Measurements from ENCODE around the gene SYPL1.

Gene SYPL1

DNA sequence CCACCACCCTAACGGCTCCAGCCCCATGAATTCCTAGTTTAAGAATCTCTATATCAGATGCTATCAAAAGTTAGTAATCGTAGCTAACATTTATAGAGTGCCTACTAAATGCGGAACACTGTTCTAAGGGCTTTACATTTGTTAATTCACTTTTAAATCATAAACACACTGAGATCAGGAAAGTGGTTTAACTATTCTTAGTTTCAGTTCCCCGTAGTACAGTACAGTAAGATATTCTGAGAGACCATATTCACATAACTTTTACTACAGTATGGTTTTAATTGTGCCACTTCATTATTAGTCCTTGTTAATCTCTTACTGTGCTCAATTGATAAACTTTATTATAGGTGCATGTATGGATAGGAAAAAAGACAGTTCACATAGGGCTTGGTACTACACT, 22.5 kb downstream of the SYPL1 start:
- no peak for DNase-seq

DNA sequence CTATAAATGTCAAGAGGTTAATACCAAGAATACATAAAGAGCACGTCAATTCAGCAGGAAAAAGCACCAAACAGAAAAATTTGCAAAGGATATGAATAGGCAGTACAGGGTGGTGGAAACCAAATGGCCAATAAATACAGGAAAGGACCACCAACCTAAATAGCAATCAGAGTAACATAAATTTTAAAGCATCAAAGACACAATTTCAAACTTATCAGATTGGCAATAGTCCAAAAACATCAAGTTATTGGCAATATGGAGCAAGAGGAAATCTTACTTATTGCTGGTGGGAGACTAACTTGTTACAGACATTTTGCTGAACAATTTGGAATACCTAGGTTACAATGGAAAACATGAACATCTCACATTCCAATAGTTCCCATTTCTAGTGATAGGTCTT, 24.1 kb downstream of the SYPL1 start:
- no peak for DNase-seq

DNA sequence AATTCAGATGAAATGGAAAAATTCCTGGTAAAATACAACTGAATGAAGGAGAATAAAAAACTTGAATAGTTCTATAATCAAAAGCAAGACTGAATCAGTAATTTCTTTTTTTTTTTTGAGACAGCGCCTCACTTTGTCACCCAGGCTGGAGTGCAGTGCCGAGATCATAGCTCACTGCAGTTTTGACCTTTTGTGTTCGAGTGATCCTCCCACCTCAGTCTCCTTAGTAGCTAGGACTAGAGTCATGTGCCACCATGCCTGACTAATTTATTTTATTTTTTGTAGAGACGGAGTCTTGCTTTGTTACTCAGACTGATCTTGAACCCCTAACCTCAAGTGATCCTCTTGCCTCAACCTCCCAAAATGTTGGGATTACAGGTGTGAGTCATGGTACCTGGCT, 26.1 kb downstream of the SYPL1 start:
- DNase-seq: no peak

DNA sequence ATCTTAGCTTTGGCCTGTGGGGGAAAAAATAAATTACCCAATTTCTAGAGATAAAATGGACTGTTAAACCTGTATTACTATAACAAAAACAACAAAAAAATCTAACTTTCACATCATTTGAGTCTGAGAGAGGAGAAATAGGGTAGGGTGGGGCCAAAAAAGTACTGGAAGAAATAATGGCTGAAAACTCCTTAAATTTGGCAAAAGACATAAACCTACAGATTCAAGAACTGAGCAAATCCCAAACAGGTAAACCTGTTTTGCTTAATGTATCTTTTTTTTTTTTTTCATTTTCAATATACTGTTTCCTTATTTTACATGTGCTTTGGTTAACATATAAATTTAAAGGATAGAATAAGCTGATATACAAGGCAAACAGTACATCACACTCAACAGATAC, 27.1 kb downstream of the SYPL1 start:
- no peak for DNase-seq

DNA sequence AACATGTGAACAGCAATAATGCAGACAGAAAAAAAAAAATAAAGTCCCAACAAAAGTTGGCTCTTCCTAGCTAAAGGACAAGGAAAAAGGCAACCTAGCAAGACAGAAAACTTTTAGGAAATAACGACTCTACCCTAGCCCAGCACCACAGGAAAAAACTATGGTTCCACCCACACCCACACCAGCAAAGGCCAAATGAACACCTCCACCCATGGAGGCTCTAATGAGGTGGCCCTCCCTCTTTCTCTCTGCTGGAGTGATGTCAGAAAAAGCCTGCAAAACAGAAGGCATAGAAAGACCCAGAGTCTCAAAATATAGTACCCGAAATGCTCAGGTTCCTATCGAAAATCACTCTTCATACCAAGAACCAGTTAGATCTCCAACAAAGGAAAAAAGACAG, 28.4 kb downstream of the SYPL1 start:
- DNase-seq: no peak

DNA sequence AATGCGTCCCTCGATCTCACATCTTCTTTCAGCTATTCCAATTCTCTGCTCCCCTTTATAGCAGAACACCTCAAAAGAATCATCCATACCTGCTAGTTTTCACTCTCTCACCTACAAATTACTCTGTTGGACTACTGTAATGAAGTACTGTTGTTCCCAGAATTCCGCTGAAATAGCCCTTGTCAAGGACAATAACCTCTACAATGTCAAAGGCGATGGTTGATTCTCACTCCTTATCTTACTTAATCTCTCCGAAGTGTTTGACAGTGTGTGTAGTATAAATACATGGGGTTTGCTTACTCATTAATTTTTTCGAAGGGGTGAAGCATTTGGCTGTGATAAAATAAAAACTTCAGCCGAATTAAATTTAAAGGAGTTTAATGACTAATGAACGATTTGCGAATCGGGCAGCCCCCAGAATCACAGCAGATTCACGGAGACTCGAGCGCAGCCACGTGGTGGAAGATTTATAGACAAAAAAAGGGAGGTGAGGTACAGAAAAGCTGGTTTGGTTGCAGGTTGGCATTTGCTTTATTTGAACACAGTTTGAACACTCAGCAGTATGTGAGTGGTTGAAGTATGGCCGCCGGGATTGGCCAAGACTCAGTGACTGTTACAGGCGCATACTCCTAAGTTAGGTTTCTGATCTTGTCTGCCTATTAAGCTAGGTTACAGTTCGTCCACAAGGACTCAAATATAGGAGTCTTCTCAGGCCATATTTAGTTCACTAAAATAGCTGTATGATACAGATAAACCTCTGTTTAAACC, 29.8 kb downstream of the SYPL1 start:
- no peak for DNase-seq

DNA sequence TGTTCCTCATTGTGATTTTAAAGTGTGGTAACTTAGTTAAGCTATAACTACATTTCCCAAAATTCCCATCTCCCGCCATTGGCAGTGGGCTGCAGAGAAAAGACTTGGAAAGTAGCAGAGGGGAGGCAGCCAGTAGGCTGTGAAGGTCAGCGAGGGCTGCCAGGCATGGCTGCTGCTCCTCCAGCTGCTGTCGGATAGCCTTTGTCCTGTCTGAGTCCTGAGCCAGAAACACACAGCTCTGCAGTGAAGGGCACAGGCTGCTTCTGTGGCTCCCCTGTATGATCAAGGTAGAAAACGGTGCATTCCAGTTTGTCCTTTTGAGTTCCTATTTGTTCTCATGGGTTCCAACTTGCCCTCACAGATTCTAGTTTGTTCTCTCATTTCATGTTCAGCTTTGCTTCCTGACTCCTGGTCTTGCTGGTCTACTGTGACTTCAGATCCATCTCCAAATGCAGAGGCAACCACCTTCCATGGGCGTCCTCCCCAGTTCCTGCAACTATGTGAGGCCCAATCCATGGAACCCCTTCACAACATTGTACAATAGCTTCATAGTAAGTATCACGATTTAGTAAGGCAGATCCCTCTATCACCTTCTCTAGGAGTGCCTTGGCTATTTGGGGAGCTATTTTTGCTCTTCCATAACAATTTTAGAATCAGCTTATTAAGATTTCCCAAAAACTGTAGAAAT, 31.7 kb downstream of the SYPL1 start:
- DNase-seq: no peak

DNA sequence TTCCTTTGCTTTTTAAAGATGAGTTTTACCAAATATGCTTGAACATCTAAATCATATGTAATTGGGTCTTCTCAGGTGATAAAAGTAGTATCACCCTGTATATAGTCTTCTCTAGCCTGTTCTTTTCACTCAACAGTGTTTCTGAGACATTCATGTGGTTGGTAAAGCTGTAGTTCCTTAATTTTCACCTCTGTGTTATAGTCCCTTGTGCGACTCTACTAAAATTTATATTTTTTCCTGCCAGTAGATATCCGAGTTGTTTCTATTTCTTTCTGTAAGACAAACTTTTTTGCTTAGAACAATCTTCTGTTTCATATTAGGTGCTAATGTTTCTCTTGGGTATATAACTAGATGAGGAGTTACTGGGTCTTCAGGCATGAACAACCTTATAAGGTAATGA, 35.6 kb downstream of the SYPL1 start:
- no peak for DNase-seq

DNA sequence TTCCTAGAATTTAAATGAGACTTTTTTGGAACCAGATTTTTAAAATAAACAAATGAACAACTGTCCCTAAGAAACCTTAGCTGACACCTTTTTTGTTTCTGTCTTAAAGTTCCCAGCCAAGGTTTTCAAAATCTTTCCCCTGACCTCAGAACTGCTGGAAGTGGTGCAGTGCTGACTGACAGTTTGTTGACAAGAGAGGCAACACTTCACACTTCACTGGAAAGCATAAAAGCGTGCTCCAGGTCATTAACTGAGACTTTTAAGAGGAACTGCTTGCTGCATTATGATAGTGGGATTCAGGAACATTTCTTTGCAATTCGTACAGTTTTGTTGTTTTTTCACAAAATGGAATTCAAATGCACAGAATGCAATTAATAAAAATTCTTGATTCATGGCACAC, 36.2 kb downstream of the SYPL1 start:
- no peak for DNase-seq

DNA sequence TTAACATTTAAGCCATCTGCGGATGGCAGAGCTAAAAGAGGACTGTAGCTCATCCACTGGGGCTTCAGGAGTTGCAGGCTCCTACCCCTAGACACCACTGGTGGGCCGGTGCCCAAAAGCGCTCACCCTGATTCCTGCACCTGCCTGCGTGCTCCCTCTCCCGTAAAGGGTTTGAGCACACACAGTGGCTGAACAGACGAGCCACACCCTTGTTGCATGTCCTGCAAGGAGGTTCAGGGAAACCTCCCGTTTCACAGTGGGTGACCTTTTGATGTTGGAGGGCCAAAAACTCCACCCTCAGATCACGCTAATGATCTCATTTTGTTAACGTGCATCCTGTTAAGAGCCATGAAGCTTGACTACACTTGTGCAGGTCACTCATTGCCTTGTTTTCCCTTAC, 37.9 kb downstream of the SYPL1 start:
- DNase-seq: no peak

DNA sequence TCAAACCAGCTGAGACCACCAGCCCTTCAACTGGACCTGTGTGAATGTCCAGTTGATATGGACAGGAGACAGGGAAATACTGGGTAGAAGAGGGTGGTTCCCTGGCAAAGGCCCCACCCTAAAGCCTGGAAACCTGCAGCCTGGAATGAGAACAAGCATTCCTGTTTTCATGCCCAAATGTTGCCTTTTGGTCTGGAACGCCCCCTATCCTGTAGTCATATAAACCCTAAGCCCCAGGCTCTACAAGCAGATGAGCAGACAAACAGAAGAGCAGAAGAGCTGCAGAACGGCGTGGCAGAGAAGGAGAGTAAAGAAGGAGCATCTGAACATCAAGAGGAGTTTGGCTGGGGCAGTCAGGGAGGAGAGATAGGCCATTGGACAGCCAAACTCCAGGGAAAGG, 38.4 kb downstream of the SYPL1 start:
- no peak for DNase-seq

DNA sequence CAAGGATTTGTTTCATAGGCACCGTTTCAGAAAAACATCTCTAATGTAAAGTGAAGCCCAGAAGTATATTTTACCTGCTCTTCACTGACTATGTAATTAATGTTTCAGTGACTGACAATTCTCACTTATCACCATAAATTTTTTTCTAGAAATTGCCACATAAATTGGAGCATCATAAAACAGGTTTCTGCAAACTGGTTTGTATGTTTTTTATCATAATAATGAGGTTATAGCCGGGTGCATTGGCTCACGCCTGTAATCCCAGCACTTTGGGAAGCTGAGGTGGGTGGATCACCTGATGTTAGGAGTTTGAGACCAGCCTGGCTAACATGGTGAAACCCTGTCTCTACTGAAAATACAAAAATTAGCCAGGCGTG, 39.4 kb downstream of the SYPL1 start:
- no peak for DNase-seq

DNA sequence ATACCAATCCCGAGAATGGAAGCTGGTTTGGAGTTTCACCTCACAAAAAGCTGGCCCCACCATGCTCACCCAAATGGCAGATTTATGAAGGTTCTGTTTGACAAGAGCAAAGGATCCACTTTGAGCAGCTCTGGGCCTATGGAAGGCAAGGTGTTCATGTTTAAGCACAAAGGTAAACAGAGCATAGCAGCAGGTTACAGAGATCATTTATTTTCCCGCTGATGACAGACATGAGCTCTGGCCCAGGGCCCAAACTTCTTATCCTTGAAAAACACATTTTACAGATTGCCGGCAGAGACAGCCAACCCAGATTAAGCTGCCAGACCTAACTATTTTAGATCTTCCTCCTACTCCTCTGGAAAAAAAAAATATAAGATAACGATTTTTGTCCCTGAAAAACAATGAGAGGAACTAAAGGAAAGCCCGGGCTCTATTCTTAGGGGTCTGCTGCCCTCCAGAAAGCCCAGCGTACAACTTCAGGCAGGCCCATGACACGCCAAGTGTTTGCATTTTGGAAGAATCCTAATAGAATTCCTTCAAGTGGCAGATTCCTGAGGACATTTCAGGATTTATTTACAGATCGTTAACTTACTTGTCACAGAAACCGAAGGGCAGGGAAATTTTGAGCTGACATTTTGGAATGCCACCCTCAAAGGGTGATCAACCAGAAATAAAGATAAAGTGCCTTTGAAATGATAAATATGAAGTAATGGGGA, 40.0 kb downstream of the SYPL1 start:
- DNase-seq: peak; percentile 78

DNA sequence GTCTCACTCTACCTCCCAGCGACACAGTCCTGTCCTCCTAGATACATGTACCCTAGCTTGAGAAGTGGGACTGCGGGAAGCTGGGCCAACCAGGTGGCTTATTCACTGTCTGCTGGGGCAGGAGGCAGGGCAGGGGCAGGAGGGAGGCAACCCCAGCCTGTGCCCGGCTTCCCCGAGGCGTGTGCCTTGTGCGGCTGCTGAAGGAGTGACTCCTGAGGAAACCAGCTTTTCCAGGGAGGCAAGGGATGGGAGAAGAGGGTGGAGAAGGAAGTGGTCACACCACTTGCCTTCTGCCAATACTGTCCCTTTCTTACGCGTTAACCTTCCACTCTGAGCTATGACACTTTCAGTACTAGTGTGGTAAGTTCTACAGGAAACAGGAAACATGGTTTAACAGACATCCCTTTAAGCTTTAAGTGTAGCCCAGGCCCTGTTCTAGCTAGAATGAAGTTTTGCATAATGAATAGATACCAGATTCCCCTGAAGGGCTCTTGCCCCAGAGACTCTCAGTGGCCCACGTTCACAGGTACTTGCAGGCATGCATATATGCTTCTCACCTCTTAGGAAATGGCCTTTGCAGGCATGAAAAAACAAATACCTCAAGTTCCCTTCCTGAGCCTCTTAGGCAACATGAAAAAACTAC, 40.6 kb downstream of the SYPL1 start:
- no peak for DNase-seq

DNA sequence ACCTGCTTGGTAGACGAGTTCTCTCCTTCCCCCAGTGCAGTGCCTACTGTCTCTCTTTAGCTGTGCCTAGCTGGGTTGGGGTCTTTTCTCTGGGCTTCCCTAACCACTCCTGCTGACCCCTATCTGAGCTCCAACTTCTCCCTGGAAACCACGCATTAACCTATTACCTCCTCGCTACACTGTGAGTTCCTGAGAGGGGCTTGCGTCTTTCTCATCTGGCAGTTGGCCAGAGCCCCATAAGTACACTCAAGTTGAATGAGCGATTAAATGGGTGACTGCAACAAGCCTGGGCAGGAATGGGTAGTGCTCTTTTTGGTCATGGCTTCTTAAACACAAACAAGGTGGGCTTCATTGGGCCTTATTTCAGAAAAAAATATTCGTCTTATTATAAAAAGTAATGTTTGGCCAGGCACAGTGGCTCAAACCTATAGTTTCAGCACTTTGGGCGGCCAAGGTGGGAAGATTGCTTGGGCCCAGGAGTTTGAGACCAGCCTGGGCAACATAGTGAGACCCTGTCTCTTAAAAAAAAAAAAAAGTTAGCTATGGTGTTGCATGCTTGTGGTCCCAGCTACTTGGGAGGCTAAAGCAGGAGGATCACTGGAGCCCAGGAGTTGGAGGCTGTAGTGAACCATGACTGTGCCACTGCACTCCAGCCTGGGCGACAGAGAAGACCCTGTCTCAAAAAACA, 41.4 kb downstream of the SYPL1 start:
- peak; percentile 69 for DNase-seq

DNA sequence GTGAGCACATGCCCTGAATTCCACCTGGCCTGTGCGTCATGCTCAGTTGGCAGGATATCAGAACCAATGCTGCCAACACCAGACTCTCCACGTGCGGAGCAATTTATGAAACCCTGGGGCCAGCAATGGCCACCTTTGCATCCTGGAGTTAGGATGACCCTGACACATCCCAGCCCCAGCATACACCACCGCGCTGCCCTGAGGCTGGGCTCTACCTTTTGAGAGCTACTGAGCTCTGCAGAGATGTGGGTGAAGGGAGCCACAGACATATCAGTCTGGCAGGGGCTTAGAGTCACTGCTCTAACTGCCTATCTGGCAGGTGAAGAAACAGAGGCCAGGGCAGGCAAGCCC, 41.9 kb downstream of the SYPL1 start:
- DNase-seq: no peak

DNA sequence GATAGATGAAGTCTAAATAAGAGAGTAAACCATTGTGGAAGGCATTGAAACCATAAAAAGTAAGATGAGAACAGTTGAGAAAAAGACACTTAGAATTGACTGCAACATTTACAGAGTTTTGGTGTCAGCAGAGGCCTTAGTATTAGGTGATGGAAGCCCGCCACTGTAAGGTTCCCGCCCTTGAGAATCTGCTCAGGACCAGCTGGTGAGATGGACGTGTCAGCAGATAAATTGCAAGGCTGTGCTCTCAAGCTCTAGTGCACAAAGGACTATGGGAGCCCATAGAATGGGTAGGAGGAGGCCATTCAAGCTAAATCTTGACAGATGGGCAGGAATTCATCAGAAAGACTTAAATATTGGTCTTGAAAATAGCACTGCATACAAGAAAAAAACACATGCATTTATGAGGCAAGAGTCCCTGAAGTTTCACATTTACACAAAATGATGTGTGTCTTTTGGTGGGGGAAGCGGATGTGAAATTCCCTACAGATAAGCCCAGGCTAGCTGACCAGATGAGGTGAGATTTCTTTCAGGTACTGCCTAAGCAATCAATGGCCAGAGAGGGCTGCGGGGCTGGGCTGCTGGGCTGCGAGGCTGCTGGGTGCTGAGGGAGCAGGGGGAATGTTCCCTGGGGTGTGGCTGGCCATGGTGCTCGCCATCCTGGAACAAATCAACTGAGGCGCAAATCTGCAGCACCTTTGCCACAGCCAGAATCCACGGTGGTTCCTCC, 42.5 kb downstream of the SYPL1 start:
- DNase-seq: no peak

DNA sequence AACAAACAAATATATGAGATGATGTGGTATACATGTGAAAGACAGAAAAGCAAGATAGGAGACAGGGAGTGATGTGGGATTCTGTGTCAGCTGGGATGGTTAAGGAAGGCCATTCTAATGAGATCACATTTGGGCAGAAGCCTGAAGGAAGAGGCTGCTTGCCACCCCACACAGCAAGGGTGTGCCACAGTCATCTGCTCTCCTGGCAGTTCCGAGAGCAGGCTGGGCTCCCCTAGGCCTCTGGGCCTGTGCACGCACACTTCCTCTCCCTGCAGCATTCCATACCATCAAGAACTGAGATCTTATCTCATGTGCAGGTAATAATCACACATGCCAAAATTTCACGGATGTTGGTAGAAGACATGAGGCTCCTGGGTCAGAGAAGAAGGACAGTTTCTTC, 43.1 kb downstream of the SYPL1 start:
- DNase-seq: no peak

DNA sequence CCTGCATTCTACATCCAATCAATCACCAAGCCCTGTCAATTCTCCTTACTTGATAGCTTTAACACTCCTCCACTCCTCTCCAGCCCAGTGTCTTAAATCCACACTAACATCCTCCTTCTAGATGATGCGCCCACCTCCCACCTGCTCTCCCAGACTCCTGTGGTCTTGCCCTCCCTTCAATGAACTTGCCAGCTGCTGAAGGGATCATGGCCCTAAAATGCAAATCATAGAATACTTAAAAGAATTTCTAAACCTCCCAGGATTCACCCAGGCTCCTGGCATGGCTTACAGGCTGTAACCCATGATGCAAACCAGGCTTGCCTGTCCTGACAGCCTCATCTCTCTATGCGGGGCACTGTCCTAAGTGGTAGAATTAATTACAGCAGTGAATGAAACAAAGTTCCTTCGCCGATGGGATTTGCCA, 43.6 kb downstream of the SYPL1 start:
- no peak for DNase-seq

DNA sequence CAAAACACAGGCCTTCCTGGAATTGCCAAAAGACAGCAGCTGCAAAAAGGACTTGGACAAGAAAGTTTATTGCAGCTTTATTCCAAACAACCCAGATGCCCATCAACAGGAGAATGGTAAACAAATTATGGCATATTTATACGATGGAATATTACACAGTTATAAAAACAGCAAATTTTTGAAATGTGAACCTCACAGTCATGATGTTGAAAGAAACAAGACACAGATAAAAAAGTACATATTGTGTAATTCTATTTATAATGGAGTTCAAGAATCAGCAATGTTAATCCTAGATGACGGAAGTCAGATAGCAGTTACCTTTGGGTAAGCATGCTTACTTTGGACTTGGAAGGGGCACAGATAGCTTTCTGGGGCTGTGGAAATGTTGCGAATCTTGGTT, 44.4 kb downstream of the SYPL1 start:
- no peak for DNase-seq

DNA sequence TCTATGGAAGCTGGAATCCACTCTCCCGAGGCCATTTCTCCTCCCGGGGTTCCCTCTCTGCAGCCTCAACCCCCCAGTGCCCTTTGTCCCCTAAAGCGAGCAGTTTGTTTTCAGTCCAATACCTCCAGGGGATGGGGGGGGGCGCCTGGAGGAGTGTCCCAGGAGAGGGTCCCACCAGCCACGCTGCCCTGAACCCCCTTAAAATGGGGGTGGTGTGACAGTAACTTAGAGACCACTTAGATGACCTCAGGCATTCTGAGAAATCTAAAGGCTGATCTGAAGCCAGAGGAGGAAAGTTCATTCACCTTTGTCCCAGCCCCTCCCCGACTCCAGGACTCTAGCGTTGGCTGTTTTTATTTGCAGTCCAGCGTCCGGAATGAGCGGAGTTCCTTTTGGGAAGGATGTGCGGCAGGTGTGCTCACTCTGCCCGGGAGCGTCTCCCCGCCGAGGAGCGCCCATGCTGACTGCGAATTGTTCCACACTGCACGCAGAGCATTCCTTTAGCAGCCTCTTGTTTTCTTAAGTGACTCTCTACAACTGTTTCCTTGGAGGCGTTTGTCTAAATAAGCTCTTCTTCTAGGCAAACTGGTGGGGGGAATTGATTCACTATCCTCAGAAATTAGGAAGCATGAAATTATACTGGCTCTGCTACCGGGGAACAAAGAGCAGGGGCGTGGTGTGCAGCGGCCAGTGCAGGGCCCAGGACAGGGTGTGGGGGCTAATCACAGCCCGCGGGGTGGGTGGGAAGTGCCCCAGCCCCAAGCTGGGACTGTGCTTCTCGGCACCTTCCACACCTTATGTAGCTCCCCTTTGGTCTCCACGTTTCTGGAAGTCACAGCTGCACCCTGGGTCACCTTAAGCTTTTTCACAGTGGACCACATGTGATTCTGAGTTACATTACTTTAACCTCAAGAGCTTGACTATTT, 46.3 kb downstream of the SYPL1 start:
- DNase-seq: no peak
